Measurements from ENCODE around the gene YTHDF2. TPM values are rescaled to one million over a fixed set of nuclear protein-coding genes. Genes with fewer than 3 reads are reported as not detected.
A peak's percentile ranks its signal among the peaks of the same experiment; 100 is the strongest.

YTHDF2 gene
- total and polyA plus RNA-seq, 8 donors: 17.3 to 40.6 (median 23.6) TPM

DNA sequence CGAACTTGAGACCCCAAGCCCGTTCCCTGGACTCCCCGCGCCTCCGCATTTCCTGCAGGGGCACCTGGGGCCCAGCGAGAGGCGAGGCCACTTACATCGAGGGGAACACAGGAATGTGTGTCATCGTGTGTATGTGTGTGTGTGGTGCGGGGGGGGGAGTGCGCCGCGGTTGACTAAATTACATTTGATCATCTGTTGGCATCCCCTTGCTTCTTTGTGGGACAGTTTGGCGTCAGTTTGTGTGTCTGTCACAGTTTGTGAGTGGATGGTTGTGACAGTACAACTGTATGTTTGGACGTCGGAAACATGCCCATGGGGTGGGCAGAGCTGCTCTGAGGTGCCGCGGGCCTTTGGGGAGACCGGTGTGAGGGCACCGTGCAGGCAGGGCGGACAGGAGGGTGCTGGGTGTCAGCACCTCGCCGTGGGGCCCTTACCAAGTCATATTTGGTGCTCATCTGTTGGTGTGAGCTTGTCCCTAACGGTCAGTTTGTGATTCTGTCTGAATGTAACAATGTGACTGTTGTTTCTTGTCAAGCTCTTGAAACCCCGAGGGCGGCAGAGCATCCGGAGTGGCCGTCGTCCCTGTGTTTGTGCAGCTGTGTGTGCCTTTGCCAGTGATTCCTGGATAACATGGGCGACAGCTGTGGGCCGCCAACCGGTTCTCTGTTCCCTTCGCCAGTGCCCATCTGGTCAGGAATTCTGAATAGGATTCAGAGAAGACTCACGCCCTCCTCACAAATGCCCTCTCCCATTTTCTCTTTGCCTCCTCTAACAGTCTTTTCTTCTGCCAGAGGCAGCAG, 76.1 kb downstream of the YTHDF2 start:
- DNase-seq: no peak
- 16 to 18% methylated on average over 34 of the region's 34 CpGs for WGBS, 2 donors
- ATAC-seq: peak in 1 of 4 donors; percentile 37
- TF ChIP-seq, protein P1, sequence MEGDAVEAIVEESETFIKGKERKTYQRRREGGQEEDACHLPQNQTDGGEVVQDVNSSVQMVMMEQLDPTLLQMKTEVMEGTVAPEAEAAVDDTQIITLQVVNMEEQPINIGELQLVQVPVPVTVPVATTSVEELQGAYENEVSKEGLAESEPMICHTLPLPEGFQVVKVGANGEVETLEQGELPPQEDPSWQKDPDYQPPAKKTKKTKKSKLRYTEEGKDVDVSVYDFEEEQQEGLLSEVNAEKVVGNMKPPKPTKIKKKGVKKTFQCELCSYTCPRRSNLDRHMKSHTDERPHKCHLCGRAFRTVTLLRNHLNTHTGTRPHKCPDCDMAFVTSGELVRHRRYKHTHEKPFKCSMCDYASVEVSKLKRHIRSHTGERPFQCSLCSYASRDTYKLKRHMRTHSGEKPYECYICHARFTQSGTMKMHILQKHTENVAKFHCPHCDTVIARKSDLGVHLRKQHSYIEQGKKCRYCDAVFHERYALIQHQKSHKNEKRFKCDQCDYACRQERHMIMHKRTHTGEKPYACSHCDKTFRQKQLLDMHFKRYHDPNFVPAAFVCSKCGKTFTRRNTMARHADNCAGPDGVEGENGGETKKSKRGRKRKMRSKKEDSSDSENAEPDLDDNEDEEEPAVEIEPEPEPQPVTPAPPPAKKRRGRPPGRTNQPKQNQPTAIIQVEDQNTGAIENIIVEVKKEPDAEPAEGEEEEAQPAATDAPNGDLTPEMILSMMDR (IDR thresholded peaks at IDR 0.05): no peak
- Histone ChIP-seq H3K27me3 (peaks cover 0 to 4% (median 0%) of the 10 kb centered on the region in 4 donors), H3K9me3 (no peaks in the 10 kb centered on the region), H3K4me1 (no peaks in the 10 kb centered on the region), H3K27ac (no peak overlapping the region), H3K4me3 (no peak overlapping the region), H3K36me3 (no peaks in the 10 kb centered on the region)
- FAIRE-seq: no peak
- intact Hi-C loops (cut with DNase I): no loop called here

DNA sequence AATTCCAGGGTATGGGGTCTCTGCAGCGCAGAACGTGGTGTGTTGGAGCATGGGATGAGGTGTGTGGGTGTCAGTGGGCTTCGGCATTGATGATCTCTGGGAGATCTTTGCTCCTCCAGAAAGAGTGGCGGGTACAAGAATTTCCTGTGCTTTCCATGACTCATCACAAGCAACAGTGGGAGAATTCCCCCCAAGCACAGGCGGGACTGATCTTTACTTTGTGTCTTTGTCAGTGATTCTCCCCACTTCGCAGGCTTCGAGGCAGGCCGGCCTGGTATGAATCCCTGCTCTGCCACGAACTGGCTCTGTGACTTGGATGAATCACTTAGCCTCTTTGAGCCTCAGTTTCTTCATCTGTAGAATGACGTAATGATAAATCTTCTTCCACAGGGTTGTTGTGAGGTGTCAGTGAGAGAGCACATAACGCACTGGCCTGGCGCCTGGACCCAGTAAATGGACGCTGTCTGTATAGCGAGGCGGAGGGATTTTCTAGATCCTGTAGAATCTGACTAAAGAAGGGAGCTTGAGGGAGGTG, 77.3 kb downstream of the YTHDF2 start:
- TF ChIP-seq, protein P1 (IDR thresholded peaks at IDR 0.05): no peak
- H3K36me3 ChIP-seq: no peaks in the 10 kb centered on the region
- no peaks in the 10 kb centered on the region for H3K4me1 ChIP-seq
- FAIRE-seq (no peak), DNase-seq (no peak), ATAC-seq (no peak)
- no peak overlapping the region for H3K27ac ChIP-seq
- intact Hi-C loops (cut with DNase I): no loop called here
- no peaks in the 10 kb centered on the region for H3K9me3 ChIP-seq
- no peak overlapping the region for H3K4me3 ChIP-seq
- 67 to 72% methylated on average over 15 of the region's 15 CpGs for WGBS, 2 donors
- peaks cover 0 to 4% (median 0%) of the 10 kb centered on the region in 4 donors for H3K27me3 ChIP-seq

DNA sequence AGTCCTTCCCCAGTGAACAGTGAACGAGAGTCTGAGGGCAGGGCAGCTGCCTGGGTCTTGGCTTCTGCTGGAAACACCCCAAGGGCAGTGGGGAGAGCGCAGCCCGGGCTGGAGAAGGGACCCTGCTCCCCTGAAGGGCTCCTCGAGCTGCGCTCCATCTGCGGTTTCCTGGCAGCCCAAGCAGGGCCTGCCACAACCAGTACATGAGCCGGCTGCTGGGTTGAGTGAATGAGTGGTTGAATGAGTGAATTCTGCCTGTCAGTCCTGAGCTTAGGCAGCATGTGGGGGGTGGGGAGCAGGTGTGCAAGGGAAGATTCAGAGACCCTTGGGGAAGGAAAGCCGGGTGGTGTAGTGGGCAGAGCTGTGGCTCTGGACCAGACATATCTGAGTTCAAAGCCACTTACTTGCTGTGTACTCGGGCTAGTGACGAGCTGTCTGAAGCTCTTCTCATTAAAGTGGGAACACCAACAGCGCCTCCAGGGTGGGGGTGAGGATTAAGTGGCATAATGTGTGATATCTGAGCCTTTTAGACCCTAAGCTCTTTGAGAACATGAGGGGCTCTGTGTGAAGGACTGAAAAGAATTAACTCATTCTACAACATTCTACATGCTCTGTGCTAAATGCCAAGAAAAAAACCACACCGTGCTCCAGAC, 78.9 kb downstream of the YTHDF2 start:
- no peak for FAIRE-seq
- H3K4me3 ChIP-seq: no peak overlapping the region
- H3K27ac ChIP-seq: no peak overlapping the region
- no peaks in the 10 kb centered on the region for H3K36me3 ChIP-seq
- 35 to 36% methylated on average over 12 of the region's 12 CpGs for WGBS, 2 donors
- H3K4me1 ChIP-seq: no peaks in the 10 kb centered on the region
- TF ChIP-seq, protein P1 (IDR thresholded peaks at IDR 0.05): no peak
- intact Hi-C loops (cut with DNase I): no loop called here
- peak in 1 of 4 donors; percentile 17 for ATAC-seq
- H3K9me3 ChIP-seq: no peaks in the 10 kb centered on the region
- no peak for DNase-seq
- peaks cover 0 to 4% (median 0%) of the 10 kb centered on the region in 4 donors for H3K27me3 ChIP-seq

DNA sequence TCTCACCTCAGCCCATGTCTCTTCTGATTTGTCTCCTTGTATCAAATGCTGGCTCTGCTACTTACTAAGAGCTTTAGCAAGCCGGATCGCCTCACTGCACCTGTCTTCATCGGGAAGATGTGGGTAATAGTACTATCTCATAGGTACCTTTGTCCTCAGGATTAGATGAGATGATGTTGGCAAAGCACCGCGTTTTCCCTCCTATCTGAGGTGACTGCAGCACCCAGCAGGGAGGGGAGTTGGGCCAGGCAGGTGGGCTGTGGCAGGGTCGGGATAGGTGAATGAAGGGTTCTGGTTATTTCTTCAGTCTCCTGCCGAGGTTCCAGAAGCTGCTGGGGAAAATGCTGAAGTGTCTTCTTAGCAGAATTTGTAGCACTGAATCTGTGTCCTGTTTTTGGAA, 80.4 kb downstream of the YTHDF2 start:
- H3K27me3 ChIP-seq: peaks cover 0 to 4% (median 0%) of the 10 kb centered on the region in 4 donors
- no peak overlapping the region for H3K27ac ChIP-seq
- no peak overlapping the region for H3K4me3 ChIP-seq
- TF ChIP-seq, protein P1 (IDR thresholded peaks at IDR 0.05): no peak
- no peaks in the 10 kb centered on the region for H3K9me3 ChIP-seq
- ATAC-seq: no peak
- intact Hi-C loops (cut with DNase I): no loop called here
- H3K4me1 ChIP-seq: no peaks in the 10 kb centered on the region
- DNase-seq: no peak
- H3K36me3 ChIP-seq: no peaks in the 10 kb centered on the region
- no peak for FAIRE-seq
- WGBS, 2 donors: 57 to 65% methylated on average over 7 of the region's 7 CpGs
